Tongue (tissue), 2 donors: ENCODE measurements around the gene COL26A1. TPM values are rescaled to one million over a fixed set of nuclear protein-coding genes. Genes with fewer than 3 reads are reported as not detected.
"Not testable (repeated sequence)": the region's sequence is repeated elsewhere in the genome, so short reads cannot be mapped to it uniquely, and the experiment has no call there.

Source experiments
- DNase-seq: peaks from one replicate; pipeline ENCODE4 v3.0.0-alpha.2; 2015
- total RNA-seq: library from RNA; depleted of rRNA; stranded (reverse); fragments of >200 nt; gene quantifications from one replicate; pipeline ENCODE4 v1.2.3, GENCODE V29; 2014

COL26A1 gene
- total RNA-seq, 1 donor from 2014 or later: 1.6 TPM

GRCh38 chr7:101553771-101554445 lies 191.2 kb downstream of the COL26A1 start:
- DNase-seq: no peak

DNA sequence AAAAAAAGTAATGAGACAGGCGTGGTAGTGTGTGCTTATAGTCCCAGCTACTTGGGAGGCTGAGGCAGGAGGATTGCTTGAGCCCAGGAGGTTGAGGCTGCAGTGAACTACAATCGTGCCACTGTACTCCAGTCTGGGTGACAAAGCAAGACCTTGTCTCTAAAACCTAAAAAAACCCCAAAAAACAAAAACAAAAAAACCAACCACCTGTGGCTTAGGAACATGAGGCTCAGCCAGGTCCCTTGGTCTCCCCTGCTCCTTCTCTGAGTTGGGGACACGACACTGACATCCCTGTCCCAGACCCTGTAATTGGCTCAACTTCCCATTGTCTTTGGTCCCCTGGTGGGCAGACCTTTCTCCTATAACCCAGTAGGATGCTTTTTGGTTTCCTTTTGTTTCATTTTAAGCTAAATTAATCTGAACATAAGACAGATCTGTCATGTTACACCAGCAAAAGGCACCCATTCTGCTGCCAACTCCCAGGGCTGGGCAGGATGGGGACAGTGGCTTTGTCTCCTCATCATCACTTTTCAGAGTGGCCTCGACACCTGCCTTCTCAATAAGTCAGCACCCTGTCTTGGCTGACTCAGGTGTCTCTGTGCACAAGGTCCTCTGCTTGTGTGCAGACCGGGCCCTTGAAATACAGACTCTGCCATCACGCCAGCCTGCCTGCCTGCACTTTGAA lies 192.1 kb downstream of the COL26A1 start:
- no peak for DNase-seq

DNA sequence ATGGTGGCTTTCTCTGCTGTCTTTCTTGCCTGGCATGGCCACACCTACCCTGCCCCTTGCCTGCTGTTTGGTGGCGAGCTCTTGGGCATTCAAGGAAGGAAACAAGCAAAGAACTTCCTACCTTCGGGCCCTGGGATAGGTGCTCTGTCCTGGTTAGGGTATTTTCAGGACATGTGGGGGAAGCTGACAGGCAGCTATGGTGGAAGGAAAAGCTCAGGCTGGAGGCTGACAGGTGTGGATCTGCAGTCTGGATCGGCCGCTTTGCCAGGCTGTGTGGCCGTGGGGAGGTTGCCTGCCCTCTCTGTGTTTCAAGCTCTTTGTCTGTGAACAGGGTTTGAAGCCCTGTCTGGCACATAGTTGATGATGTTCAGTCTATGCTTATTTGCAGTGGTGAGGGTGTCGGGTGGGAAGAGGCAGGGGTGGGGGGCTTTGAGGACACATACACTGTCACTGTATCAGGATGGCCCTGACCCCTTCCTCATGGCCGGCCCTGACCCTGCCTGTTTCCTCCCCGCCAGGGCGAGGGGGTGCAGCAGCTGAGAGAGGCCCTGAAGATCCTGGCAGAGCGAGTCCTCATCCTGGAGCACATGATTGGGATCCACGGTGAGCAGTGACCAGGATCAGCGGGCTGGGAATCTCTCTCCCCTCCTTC lies 192.7 kb downstream of the COL26A1 start:
- no peak for DNase-seq

DNA sequence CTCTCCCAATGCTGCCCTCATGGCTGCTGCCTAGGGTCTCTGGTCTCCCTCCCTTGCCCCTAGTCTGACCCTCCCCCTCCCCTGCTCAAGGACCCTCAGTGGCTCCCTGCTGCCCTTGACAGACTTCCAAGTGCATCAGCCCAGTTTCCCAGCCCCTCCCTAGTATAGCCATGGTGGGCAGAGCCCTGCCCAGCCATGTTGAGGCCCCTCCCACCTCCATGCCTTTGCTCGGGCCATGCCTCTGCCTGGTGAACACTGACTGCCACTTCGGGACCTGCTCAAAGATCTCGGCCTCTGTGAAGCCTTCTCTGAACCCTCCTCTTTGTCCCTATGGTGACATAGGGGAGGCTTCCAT lies 193.2 kb downstream of the COL26A1 start:
- DNase-seq: no peak

GRCh38 chr7:101556453-101556968 lies 193.8 kb downstream of the COL26A1 start:
- no peak for DNase-seq

- DNase-seq: no peak
These were observed 194.7 kb downstream of the COL26A1 start for GRCh38 chr7:101557421-101557820.

- DNase-seq: no peak
These were observed 195.5 kb downstream of the COL26A1 start for GRCh38 chr7:101557978-101558741.

DNA sequence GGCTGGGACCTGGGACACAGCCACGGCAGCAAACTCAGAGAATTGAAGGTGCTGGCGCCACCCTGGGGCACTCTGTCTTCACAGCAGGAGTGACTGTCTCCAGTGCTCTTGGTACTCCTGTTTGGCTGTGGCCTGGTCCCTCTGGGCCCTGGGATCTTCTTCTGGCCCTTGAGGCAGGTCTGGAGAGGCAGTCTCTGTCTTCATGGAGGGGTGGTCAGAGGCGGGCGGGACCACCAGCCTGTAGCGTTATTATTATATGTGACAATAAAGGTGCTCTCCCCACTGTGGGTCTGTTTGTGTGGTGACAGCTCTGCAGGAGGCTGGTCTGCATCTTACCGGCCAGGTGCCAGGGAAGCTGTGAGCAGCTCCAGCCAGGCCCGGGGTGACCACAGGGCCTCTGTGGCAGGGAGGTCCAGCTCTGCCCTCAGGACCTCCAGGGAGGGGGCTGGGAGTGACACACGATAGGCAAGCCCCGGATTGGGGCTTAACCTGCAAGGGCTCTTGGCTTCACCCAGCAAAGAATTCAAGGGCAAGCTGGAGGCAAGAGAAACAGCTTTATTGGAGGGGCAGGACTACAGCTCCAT lies 196.2 kb downstream of the COL26A1 start:
- no peak for DNase-seq

- DNase-seq: no peak
These were observed 196.9 kb downstream of the COL26A1 start for GRCh38 chr7:101559586-101559985.

- DNase-seq: not testable (repeated sequence)
These were observed 197.3 kb downstream of the COL26A1 start for GRCh38 chr7:101560021-101560420.

- no peak for DNase-seq
These were observed 198.2 kb downstream of the COL26A1 start for GRCh38 chr7:101560856-101561255.

- DNase-seq: not testable (repeated sequence)
These were observed 198.6 kb downstream of the COL26A1 start for GRCh38 chr7:101561293-101561692.

GRCh38 chr7:101562531-101563197 lies 200.0 kb downstream of the COL26A1 start:
- DNase-seq: no peak

DNA sequence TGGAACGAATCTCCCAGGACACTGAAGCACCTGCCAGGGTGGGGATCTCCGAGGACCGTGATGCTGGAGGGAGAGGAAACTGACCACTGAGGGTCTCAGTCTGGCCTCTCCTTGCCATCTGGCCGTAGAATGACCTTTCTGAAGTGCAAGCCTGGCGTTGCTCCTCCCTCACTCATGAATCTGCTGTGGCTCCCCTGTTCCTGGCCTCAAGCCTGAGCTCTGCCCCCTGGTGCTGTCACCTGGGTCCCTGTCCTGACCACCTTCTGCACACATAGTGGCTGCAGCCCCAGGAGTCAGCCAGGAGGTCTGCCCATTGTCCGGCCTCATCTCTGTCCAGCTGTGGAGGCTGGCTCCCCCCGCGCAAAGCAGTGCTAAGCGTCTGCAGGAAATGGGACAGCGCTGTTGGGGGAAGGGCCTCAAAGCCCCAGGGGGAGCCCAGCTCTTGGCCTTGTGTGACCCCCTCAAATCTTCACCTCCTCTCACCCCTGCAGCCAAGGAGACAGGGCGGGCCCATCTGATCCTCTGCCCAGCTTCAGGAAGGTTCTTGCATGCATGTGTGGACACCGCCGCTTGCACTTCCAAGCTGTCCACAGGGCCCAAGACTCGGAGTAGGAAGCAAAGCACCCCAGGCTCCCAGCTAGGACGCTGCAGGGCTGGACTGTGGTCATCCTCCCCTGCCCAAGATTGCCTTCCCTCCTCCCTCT lies 200.7 kb downstream of the COL26A1 start:
- DNase-seq: no peak

DNA sequence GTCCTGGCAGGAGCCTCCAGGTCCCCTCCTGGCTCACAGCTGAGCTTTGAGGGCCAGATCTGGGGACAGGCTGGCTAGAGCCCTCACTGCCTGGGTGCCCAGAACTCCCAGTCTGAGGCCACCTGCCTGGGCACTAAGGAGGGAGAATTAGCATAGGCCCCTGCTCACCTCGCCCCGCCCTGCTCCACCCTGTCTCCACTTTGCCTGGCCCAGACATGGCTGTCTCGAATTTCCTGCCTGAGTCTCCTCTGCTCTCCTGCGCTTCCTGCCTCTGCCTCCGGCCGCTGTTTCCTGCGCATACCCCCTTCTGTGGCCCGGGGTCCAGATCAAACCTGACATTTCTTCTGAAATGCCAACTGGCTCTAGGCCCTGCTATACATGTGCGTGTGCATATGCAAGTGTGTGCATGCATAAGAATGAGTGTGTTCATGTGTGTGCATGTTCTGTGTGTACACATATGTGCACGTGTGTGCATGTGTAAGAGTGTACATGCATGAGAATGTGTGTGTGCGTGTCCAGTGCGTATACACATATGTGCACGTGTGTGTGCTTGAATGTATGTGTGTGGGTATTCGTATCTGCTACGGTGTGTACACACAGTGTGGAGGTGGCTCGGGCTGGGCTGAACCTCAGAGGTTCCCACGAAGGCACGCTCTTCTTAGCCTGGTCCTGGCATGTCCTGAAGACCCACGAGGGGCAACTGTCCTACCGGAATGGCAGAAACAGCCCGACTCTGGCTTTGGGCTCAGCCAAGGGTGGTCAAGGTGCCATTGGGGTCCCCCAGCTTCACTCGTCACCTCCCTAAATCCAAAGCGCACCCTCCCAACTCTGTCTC lies 201.5 kb downstream of the COL26A1 start:
- DNase-seq: no peak

GRCh38 chr7:101564778-101565211 lies 202.1 kb downstream of the COL26A1 start:
- peak; percentile 30 for DNase-seq

- no peak for DNase-seq
These were observed 203.0 kb downstream of the COL26A1 start for GRCh38 chr7:101565601-101566209.

- DNase-seq: no peak
These were observed 204.6 kb downstream of the COL26A1 start for GRCh38 chr7:101567230-101567629.

GRCh38 chr7:101572156-101572555 lies 209.5 kb downstream of the COL26A1 start:
- no peak for DNase-seq
